Measurements from ENCODE around the gene CPLANE1. TPM values are rescaled to one million over a fixed set of nuclear protein-coding genes. Genes with fewer than 3 reads are reported as not detected.
"Not testable (repeated sequence)": the region's sequence is repeated elsewhere in the genome, so short reads cannot be mapped to it uniquely, and the experiment has no call there.

The CPLANE1 gene
- total RNA-seq, 1 experiment from 2014 or later: 0.97 TPM

- DNase-seq (ENCODE audit: low spot score): no peak
Observed at GRCh38 chr5:37121465-37121864, 127.7 kb downstream of the CPLANE1 start.

- no peak for DNase-seq (ENCODE audit: low spot score)
Observed at GRCh38 chr5:37121027-37121426, 128.1 kb downstream of the CPLANE1 start.

- no peak for DNase-seq (ENCODE audit: low spot score)
Observed at GRCh38 chr5:37120270-37120669, 128.9 kb downstream of the CPLANE1 start.

- DNase-seq (ENCODE audit: low spot score): no peak
Observed at GRCh38 chr5:37116359-37116758, 132.8 kb downstream of the CPLANE1 start.

GRCh38 chr5:37112383-37112991, 136.7 kb downstream of the CPLANE1 start:
- no peak for DNase-seq (ENCODE audit: low spot score)

- no peak for DNase-seq (ENCODE audit: low spot score)
Observed at GRCh38 chr5:37111426-37112382, 137.5 kb downstream of the CPLANE1 start.

GRCh38 chr5:37110135-37110534, 139.0 kb downstream of the CPLANE1 start:
- DNase-seq (ENCODE audit: low spot score): no peak

- DNase-seq (ENCODE audit: low spot score): no peak
Observed at GRCh38 chr5:37109338-37109737, 139.8 kb downstream of the CPLANE1 start.

GRCh38 chr5:37103302-37103701, 145.9 kb downstream of the CPLANE1 start:
- DNase-seq (ENCODE audit: low spot score): no peak

GRCh38 chr5:37099267-37099666, 149.9 kb downstream of the CPLANE1 start:
- DNase-seq (ENCODE audit: low spot score): not testable (repeated sequence)

- not testable (repeated sequence) for DNase-seq (ENCODE audit: low spot score)
Observed at GRCh38 chr5:37093795-37094194, 155.4 kb downstream of the CPLANE1 start.

- DNase-seq (ENCODE audit: low spot score): no peak
Observed at GRCh38 chr5:37090781-37091180, 158.4 kb downstream of the CPLANE1 start.

- DNase-seq (ENCODE audit: low spot score): no peak
Observed at GRCh38 chr5:37090123-37090726, 159.0 kb downstream of the CPLANE1 start.

GRCh38 chr5:37088009-37088408, 161.2 kb downstream of the CPLANE1 start:
- DNase-seq (ENCODE audit: low spot score): no peak

- DNase-seq (ENCODE audit: low spot score): no peak
Observed at GRCh38 chr5:37086466-37087173, 162.6 kb downstream of the CPLANE1 start.

- not testable (repeated sequence) for DNase-seq (ENCODE audit: low spot score)
Observed at GRCh38 chr5:37086026-37086425, 163.2 kb downstream of the CPLANE1 start.

GRCh38 chr5:37082977-37083376, 166.2 kb downstream of the CPLANE1 start:
- DNase-seq (ENCODE audit: low spot score): not testable (repeated sequence)

GRCh38 chr5:37080697-37081096, 168.5 kb downstream of the CPLANE1 start:
- no peak for DNase-seq (ENCODE audit: low spot score)

- DNase-seq (ENCODE audit: low spot score): no peak
Observed at GRCh38 chr5:37077146-37077545, 172.0 kb downstream of the CPLANE1 start.

GRCh38 chr5:37075399-37075950, 173.7 kb downstream of the CPLANE1 start:
- DNase-seq (ENCODE audit: low spot score): no peak

- no peak for DNase-seq (ENCODE audit: low spot score)
Observed at GRCh38 chr5:37071901-37072581, 177.1 kb downstream of the CPLANE1 start.
